Activated naive CD4-positive, alpha-beta T cell treated with Interleukin-2 at 50 U/mL for 16 hours (primary cell): Measurements from ENCODE around the gene WWP2.

Source experiments
- DNase-seq: peaks from one replicate; pipeline ENCODE4 v3.0.0-alpha.2; 2020

WWP2 gene

DNA sequence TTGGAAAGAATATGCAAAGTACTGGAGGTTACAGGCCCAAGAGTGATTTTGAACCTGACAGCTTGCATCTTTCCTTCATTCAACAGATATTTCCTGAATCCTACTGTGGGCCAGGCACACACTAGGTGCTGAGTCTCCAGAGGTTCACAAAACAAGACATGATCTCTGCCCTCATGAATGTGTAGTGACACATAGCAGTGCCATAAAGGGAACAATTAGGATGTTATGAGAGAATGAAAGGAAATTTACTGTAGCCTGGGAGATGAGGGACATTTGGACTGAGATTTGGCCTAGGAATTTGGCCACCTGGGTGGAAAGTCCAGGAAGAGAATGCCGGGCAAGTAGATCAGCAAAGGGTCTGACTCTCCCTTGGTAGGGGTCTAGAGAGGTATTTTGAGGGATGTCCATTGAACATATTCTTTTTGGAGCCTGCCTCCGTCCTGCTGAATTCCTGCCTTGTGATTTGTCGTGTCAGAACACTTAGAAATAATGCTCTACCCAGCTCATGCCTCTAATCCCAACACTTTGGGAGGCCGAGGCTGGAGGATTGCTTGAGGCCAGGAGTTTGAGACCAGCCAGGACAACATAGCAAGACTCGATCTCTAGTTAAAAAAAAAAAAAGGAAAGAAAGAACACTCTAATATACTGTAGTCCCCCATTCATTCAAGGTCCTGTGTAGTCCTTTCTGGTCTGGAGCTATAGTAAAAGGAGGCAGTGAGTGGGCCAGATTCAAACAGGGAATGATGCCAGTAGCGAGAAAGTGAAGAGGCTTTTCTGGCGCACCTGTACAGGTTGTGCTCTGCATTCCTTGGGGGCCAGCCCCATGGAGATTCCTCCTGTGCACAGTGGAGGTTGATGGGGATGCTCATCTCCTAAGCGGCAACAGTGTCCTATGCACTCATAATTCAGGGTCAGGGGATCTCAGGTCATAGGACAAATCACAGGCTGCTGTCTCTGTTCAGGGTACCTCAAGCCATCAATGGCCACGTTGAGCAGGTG, 98.4 kb downstream of the WWP2 start:
- DNase-seq: no peak

DNA sequence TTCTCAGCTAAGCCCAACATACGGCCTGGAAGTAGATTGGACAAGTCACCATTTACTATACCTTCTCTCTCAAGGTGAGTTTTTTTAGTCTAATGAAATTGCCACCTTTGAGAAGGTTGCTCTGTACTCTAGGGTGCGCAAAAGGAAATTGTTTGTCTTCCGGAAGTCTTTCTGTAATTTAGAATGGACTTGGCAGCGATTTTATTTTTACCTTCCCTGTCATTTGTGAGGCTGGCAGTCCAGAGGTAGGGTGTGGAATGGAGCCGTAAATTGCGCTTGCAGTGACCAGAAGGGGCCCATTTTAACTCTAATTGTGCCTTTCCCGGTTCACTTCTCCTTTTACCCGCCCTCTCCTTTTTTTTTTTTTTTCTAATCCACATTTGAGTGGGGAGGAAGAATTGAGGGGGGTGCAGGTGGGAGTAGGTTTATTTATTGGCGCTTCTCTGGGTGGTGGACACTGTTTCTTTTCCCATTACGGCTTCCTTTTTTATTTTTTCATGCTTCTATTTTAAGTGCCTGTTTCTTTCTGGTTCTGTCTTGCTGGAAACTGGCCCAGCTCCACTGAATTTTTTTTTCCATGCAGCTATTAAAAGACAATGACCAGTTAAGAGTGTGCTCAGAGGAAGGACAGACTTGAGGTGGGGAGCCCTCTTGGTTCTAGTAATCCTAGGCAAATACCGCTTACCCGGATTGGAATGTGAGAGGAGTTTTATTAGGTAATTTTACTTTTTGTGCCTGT, 99.3 kb downstream of the WWP2 start:
- DNase-seq: no peak

DNA sequence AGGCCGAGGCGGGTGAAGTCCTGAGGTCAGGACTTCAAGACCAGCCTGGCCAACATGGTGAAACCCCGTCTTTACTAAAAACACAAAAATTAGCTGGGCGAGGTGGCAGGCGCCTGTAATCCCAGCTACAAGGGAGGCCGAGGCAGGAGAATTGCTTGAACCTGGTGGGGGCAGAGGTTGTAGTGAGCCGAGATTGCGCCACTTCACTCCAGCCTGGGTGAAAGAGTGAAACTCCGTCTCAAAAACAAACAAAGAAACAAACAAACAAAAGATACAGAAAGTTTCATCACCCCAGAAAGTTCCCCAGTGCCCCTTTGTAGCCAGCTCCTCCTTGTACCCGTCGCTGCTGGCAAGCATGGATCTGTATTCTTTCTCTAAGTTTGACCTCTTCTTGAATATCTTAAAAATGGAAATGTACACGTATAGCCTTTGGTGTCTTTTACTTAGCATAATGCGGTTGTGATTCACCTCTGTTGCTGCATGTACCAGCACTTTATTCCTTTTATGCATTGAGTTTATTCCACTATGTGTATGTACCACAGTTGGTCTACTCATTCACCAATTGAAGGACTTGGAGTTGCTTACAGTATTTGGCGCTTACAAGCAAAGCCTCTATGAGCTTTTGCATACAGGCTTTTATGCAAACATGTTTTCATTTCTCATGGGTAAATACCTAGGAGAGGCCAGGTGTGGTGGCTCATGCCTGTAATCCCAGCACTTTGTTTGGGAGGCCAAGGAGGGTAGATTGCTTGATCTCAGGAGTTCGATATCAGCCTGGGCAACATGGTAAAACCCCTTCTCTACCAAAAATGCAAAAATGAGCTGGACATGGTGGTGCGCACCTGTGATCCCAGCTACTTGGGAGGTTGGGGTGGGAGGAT, 101.5 kb downstream of the WWP2 start:
- DNase-seq: no peak

DNA sequence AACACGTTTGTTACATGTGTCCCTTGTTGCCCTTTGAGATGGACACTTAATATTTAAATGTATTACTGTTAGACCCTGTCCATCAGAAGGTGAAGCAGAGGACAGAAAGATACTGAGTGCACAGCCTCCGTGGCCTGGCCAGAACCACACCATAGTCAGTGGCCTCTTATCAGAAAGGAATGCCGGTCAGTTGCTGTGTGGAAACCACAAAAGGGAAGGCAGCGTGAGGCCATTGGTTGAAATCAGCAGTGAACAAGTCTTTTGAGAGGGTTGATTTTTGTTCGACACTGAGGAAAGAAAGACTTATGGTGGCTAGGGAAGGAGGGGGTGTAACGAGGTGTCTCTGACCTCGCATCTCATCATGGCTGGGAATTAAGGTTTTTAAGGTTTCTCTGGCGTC, 103.6 kb downstream of the WWP2 start:
- DNase-seq: no peak

- no peak for DNase-seq
Measured at GRCh38 chr16:69867784-69868560, 105.8 kb downstream of the WWP2 start.

DNA sequence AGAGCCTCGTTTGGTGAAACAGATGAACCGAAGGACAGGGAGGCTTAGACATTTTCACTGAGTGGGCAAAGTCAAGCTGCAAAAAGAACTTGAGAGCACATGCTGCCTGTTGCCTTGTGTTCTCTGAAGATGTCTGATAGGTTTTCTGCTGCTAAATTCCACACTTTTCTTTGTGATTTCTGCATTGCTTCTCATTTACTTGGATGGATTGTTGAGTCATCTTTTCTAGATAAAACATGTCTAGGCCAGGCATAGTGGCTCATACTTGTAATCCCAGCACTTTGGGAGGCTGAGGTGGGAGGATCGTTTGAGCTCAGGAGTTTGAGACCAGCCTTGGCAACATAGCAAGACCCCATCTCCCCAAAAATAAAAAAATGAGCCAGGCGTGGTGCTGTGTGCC, 108.6 kb downstream of the WWP2 start:
- DNase-seq: no peak

GRCh38 chr16:69871708-69872107, 109.6 kb downstream of the WWP2 start:
- no peak for DNase-seq

GRCh38 chr16:69872888-69873287, 110.8 kb downstream of the WWP2 start:
- no peak for DNase-seq

GRCh38 chr16:69873783-69874182, 111.7 kb downstream of the WWP2 start:
- DNase-seq: no peak

DNA sequence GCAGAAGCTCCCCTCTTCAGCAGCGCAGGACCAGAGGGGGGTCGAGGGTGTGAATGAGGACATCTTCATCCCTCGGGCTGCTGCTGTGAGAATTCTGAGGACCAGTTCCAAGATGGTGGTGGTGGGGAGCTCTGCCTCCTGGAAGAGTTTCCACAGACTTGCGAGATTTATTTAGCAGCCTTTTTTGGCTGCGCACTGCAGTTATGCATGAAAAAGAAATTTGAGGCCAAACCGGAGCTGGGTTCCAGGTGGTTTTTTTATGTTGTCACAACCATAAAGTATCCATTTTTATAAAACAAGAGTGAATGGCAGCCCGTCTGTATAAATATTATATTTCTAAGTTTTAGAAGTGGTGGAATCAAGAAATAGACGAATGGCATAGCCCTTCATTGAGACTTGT, 112.1 kb downstream of the WWP2 start:
- DNase-seq: no peak

DNA sequence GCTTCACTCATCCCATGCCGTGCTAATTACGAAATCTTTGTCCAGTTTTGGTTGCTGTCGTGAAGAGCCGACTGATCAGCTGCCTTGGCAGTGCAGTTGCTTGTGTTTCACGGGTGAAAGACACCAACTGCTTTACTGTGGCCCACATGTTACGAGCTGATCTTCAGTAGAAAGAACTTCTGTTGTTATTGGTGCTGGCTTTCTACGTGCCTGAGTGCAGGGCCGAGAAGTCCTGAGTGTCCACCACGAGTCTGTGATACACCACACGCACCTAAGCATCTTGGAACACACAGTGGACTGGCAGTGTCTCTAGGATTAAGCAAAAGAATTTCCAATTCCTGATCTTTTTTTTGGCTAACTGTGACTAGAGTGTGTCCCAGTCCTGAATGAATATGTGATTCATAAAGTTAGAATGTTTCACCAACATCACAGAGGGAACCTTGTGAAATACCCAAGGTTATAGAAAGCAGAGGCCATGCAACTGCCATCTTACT, 118.6 kb downstream of the WWP2 start:
- no peak for DNase-seq

- no peak for DNase-seq
Measured at GRCh38 chr16:69881141-69881540, 119.0 kb downstream of the WWP2 start.

GRCh38 chr16:69883744-69884143, 121.6 kb downstream of the WWP2 start:
- no peak for DNase-seq

DNA sequence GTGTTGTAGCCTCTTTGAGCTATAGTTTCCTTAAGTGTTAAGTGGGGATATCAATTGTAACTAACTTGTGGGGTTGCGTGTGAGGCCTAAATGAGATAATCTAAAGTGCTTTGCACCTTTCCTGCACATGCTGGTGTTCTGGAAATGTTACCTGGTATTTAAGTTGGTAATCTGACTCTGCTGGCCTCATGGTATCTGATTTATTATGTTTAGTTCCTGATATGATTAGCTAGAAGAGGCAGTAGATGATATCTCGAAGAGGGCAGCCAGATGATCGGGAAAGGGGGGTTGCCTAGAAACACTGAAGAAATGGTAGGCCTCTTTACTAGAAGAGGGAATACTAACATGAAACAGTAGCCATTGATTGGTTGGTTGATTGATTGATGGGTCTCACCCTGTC, 123.6 kb downstream of the WWP2 start:
- no peak for DNase-seq

DNA sequence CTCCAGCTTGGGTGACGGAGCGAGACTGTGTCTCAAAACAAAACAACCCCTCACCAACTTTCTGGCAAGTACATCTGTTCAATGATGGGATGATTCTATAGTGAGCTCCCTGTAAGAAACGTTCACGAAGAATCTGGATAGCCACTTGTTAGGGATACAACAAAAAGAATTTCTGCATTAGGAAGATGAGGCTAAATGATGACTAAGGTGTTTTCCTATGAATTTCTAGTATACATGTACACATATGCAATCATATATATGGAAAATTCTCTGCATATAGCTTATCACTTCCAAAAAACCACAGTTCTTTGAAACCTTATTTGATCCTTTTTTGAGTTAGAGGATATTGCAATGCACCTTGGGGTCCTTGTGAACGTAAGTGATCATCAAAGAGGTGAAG, 124.6 kb downstream of the WWP2 start:
- no peak for DNase-seq

- no peak for DNase-seq
Measured at GRCh38 chr16:69888005-69888590, 126.0 kb downstream of the WWP2 start.

DNA sequence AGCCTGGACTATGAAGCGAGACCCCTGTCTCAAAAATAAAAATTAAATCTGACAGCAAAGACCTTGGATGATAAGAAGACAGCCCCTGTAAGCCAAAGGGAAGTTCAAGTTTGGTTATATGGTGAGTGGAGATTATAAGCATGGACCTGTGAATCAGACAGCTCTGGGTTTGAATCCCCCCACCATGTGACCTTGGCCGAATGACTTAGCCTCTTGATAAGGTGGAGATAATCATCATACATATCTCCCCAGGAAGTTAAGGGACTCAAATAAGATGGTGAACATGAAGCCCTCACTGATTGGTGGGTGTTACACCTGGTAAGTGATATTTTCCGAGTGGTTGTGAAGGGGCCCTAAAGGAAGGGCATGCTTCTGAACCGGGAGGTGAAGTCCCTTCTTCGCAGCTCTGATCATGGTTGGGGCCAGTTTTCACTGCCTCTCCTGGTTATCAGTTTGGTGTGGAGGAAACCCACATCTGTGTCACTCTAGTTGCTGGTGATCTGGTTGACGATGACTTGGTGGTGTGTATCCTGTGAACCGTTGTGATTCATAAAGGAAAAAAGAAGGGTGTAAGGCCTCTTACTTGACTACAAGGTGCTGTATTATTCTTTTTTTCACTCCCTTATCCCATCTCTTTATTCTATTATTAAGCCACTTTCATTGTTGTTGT, 127.3 kb downstream of the WWP2 start:
- DNase-seq: no peak

- DNase-seq: no peak
Measured at GRCh38 chr16:69890114-69890891, 128.2 kb downstream of the WWP2 start.

GRCh38 chr16:69890892-69891282, 128.8 kb downstream of the WWP2 start:
- no peak for DNase-seq

- DNase-seq: no peak
Measured at GRCh38 chr16:69892378-69892777, 130.2 kb downstream of the WWP2 start.
